HEK293 (cell line): ENCODE data around the gene COMMD7.

ENCODE experiments used
- CTCF ChIP-seq: fragments of 450-650 bp; formaldehyde crosslinking; IDR thresholded peaks from 2 replicates; pipeline ENCODE4 v1.5.1; 2016; ENCODE audit warnings: missing biosample characterization, missing genetic modification characterization
- HOXA7 ChIP-seq: sonication (generic); formaldehyde crosslinking; IDR thresholded peaks from 2 replicates; pipeline ENCODE4 v1.8.1; 2022; ENCODE audit warnings: missing genetic modification reagents, borderline replicate concordance
- REST ChIP-seq: fragments of 450-650 bp; formaldehyde crosslinking; IDR thresholded peaks from 2 replicates; pipeline ENCODE4 v1.5.1; 2016; ENCODE audit warnings: missing biosample characterization, missing genetic modification characterization
- YY1 ChIP-seq: fragments of 450-650 bp; formaldehyde crosslinking; IDR thresholded peaks from 2 replicates; pipeline ENCODE4 v1.5.1; 2018; ENCODE audit warnings: missing biosample characterization, missing genetic modification characterization
- ZBTB49 ChIP-seq: fragments of 450-650 bp; formaldehyde crosslinking; IDR thresholded peaks from 2 replicates; pipeline ENCODE4 v1.5.1; 2016; ENCODE audit warnings: missing biosample characterization, missing genetic modification characterization, low read depth
- ZFP37 ChIP-seq: fragments of 450-650 bp; formaldehyde crosslinking; IDR thresholded peaks from 2 replicates; pipeline ENCODE4 v1.5.1; 2016; ENCODE audit warnings: missing biosample characterization, missing genetic modification characterization
- ZNF175 ChIP-seq: fragments of 450-650 bp; formaldehyde crosslinking; IDR thresholded peaks from 2 replicates; pipeline ENCODE4 v1.5.1; 2016; ENCODE audit warnings: missing biosample characterization, missing genetic modification characterization
- ZNF274 ChIP-seq, 2 experiments: fragments of 200-500 bp in 1 of 2; fragments of 450-650 bp in 1 of 2; sonication (Bioruptor generic) in 1 of 2; formaldehyde crosslinking in 1 of 2; IDR thresholded peaks; 2 replicates each; pipeline versions ENCODE4 v1.5.1 to v1.6.1; 2014 to 2016; ENCODE audit warnings: borderline replicate concordance in 1 of 2, inconsistent platforms in 1 of 2, low read length in 1 of 2, missing biosample characterization in 1 of 2, missing genetic modification characterization in 1 of 2
- ZNF398 ChIP-seq: fragments of 450-650 bp; formaldehyde crosslinking; IDR thresholded peaks from 2 replicates; pipeline ENCODE4 v1.5.1; 2017; ENCODE audit warnings: missing biosample characterization, missing genetic modification characterization
- ZNF555 ChIP-seq: fragments of 450-650 bp; formaldehyde crosslinking; conservative IDR thresholded peaks from 2 replicates; pipeline ENCODE4 v1.5.1; 2017; ENCODE audit warnings: missing biosample characterization, mild to moderate bottlenecking, missing genetic modification characterization, inconsistent platforms
- ZNF701 ChIP-seq: fragments of 450-650 bp; formaldehyde crosslinking; IDR thresholded peaks from 2 replicates; pipeline ENCODE4 v1.5.1; 2016; ENCODE audit warnings: missing biosample characterization, missing genetic modification characterization
- ZNF792 ChIP-seq: fragments of 450-650 bp; formaldehyde crosslinking; IDR thresholded peaks from 2 replicates; pipeline ENCODE4 v1.5.1; 2016; ENCODE audit warnings: missing biosample characterization, missing genetic modification characterization

GRCh38 chr20:32672982-32673851 is 70.0 kb downstream of the COMMD7 start:
- no peak for TF ChIP-seq CTCF (tag by site-specific recombination)
- no peak for TF ChIP-seq REST (tag by site-specific recombination)
- no peak for TF ChIP-seq ZNF555 (tag by site-specific recombination)
- no peak for TF ChIP-seq ZNF274 (IDR thresholded peaks at IDR 0.05; ENCODE audit: low read length)
- no peak for TF ChIP-seq ZNF274 (tag by site-specific recombination; IDR thresholded peaks at IDR 0.05; ENCODE audit: borderline replicate concordance)
- no peak for TF ChIP-seq ZNF398
- TF ChIP-seq ZNF792 (tag by site-specific recombination): no peak
- no peak for TF ChIP-seq HOXA7 (CRISPR knock-in tag)
- TF ChIP-seq ZFP37: no peak
- no peak for TF ChIP-seq ZBTB49
- no peak for TF ChIP-seq ZNF701 (tag by site-specific recombination)
- no peak for TF ChIP-seq ZNF175
- no peak for TF ChIP-seq YY1 (tag by site-specific recombination)
